ENCODE results near the gene GHR. TPM values are rescaled to one million over a fixed set of nuclear protein-coding genes. Genes with fewer than 3 reads are reported as not detected.

The GHR gene
- total RNA-seq, 2 experiments from 2014 or later: not detected

DNA sequence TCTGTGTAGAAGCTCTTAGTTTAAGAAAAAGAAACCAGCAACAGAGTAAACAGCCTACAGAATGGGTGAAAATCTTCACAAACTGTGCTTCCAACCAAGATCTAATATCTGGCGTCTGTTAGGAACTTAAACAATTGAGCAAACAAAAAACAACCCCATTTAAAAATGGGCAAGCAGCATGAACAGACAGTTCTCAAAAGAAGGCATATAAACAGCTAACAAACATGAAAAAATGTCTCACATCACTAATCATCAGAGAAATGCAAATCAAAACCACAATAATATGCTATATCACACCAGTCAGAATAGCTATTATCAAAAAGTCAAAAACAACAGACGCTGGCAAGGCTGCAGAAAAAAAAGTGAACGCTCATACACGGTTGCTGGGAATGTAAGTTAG lies 249.7 kb downstream of the GHR start:
- H3K4me1 ChIP-seq (ENCODE audit: insufficient read depth, low read length, poor library complexity, severe bottlenecking): no peaks in the 10 kb centered on the region
- no peaks in the 10 kb centered on the region for H3K36me3 ChIP-seq (ENCODE audit: insufficient read depth, low read length)
- no peak overlapping the region for H2AFZ ChIP-seq (ENCODE audit: low read length)
- TF ChIP-seq EZH2phosphoT487 (IDR thresholded peaks at IDR 0.05; ENCODE audit: borderline replicate concordance, low read depth, low read length) (no peak), CTCF (conservative IDR thresholded peaks at IDR 0.05; ENCODE audit: low read length) (no peak)
- POLR2A ChIA-PET: no interaction called here
- CTCF ChIA-PET (ENCODE audit: unreplicated experiment): no interaction called here
- no peaks in the 10 kb centered on the region for H3K9me2 ChIP-seq (ENCODE audit: insufficient read depth, low read length)
- BruUV-seq (replicated peaks): no TSS peak
- DNase-seq (ENCODE audit: low spot score): no peak
- no peak overlapping the region for H3K27ac ChIP-seq (ENCODE audit: low read depth, low read length, poor library complexity, severe bottlenecking)
- H3K79me2 ChIP-seq (ENCODE audit: insufficient read depth, low read depth, low read length): no peaks in the 10 kb centered on the region
- intact Hi-C loops (cut with micrococcal nuclease; ENCODE audit: unreplicated experiment): no loop called here
- no peaks in the 10 kb centered on the region for H4K20me1 ChIP-seq (ENCODE audit: insufficient read depth, low read length)
- no peak overlapping the region for H3K4me2 ChIP-seq (ENCODE audit: low read length)
- H3K4me3 ChIP-seq (ENCODE audit: low read depth, low read length, poor library complexity, severe bottlenecking): no peak overlapping the region
- H3K9me3 ChIP-seq (ENCODE audit: low read length): no peaks in the 10 kb centered on the region

DNA sequence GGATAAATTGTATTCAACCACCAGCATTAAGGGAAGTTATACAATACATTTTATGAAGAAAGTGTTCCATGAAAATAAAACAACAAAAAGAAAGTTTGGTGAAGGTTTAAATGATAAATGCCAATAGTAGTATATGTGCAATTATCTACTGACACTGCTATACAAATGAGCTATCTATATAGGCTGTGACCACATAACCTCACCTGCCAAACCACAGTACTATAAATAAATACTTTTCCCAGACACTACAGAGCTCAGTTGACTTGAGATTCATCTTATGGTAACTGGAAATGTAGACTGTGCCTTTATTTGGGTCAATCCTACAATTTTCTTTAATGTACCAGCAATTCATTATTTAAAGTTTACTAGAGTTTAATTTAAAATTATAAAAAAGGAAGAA lies 252.4 kb downstream of the GHR start:
- intact Hi-C loops (cut with micrococcal nuclease; ENCODE audit: unreplicated experiment): no loop called here
- H3K9me3 ChIP-seq (ENCODE audit: low read length): no peaks in the 10 kb centered on the region
- H3K4me1 ChIP-seq (ENCODE audit: insufficient read depth, low read length, poor library complexity, severe bottlenecking): no peaks in the 10 kb centered on the region
- H3K4me2 ChIP-seq (ENCODE audit: low read length): no peak overlapping the region
- no TSS peak for BruUV-seq (replicated peaks)
- H3K36me3 ChIP-seq (ENCODE audit: insufficient read depth, low read length): no peaks in the 10 kb centered on the region
- no peaks in the 10 kb centered on the region for H3K79me2 ChIP-seq (ENCODE audit: insufficient read depth, low read depth, low read length)
- TF ChIP-seq EZH2phosphoT487 (IDR thresholded peaks at IDR 0.05; ENCODE audit: borderline replicate concordance, low read depth, low read length): no peak
- TF ChIP-seq CTCF (conservative IDR thresholded peaks at IDR 0.05; ENCODE audit: low read length): no peak
- H3K4me3 ChIP-seq (ENCODE audit: low read depth, low read length, poor library complexity, severe bottlenecking): no peak overlapping the region
- POLR2A ChIA-PET: no interaction called here
- H3K27ac ChIP-seq (ENCODE audit: low read depth, low read length, poor library complexity, severe bottlenecking): no peak overlapping the region
- H4K20me1 ChIP-seq (ENCODE audit: insufficient read depth, low read length): no peaks in the 10 kb centered on the region
- no peaks in the 10 kb centered on the region for H3K9me2 ChIP-seq (ENCODE audit: insufficient read depth, low read length)
- DNase-seq (ENCODE audit: low spot score): no peak
- CTCF ChIA-PET (ENCODE audit: unreplicated experiment): no interaction called here
- no peak overlapping the region for H2AFZ ChIP-seq (ENCODE audit: low read length)

GRCh38 chr5:42676362-42676761 lies 253.1 kb downstream of the GHR start:
- intact Hi-C loops (cut with micrococcal nuclease; ENCODE audit: unreplicated experiment): no loop called here
- Histone ChIP-seq H3K36me3 (ENCODE audit: insufficient read depth, low read length) (no peaks in the 10 kb centered on the region), H3K9me3 (ENCODE audit: low read length) (no peaks in the 10 kb centered on the region), H3K9me2 (ENCODE audit: insufficient read depth, low read length) (no peaks in the 10 kb centered on the region), H3K4me2 (ENCODE audit: low read length) (no peak overlapping the region), H3K79me2 (ENCODE audit: insufficient read depth, low read depth, low read length) (no peaks in the 10 kb centered on the region), H3K4me3 (ENCODE audit: low read depth, low read length, poor library complexity, severe bottlenecking) (no peak overlapping the region), H3K4me1 (ENCODE audit: insufficient read depth, low read length, poor library complexity, severe bottlenecking) (no peaks in the 10 kb centered on the region), H4K20me1 (ENCODE audit: insufficient read depth, low read length) (no peaks in the 10 kb centered on the region), H2AFZ (ENCODE audit: low read length) (no peak overlapping the region), H3K27ac (ENCODE audit: low read depth, low read length, poor library complexity, severe bottlenecking) (no peak overlapping the region)
- BruUV-seq (replicated peaks): no TSS peak
- ChIA-PET CTCF (ENCODE audit: unreplicated experiment) (no interaction called here), POLR2A (no interaction called here)
- no peak for DNase-seq (ENCODE audit: low spot score)
- TF ChIP-seq EZH2phosphoT487 (IDR thresholded peaks at IDR 0.05; ENCODE audit: borderline replicate concordance, low read depth, low read length) (no peak), CTCF (conservative IDR thresholded peaks at IDR 0.05; ENCODE audit: low read length) (no peak)
